Mesendoderm (in vitro differentiated cells): Measurements from ENCODE around the gene ZNF425.
"Not testable (repeated sequence)": the region's sequence is repeated elsewhere in the genome, so short reads cannot be mapped to it uniquely, and the experiment has no call there.

Experiments
- DNase-seq: peaks from one replicate; pipeline ENCODE4 v3.0.0; 2013
- H2AK5ac ChIP-seq: 2 replicates; pipeline ENCODE4 v1.6.1; 2013; ENCODE audit warnings: low read length, inconsistent platforms
- H2BK120ac ChIP-seq: 2 replicates; pipeline ENCODE4 v1.6.1; 2013; ENCODE audit warnings: low read depth, mild to moderate bottlenecking, low read length, moderate library complexity, mixed read lengths
- H2BK15ac ChIP-seq: replicated peaks from 2 replicates; pipeline ENCODE4 v1.6.1; 2013; ENCODE audit warnings: low read depth, mild to moderate bottlenecking, moderate library complexity
- H2BK5ac ChIP-seq: 2 replicates; pipeline ENCODE4 v1.6.1; 2013; ENCODE audit warnings: low read length, inconsistent platforms
- H3K18ac ChIP-seq: 2 replicates; pipeline ENCODE4 v1.6.1; 2013; ENCODE audit warnings: mild to moderate bottlenecking, low read length, mixed read lengths
- H3K23ac ChIP-seq: one replicate; pipeline ENCODE4 v1.6.1; 2013; ENCODE audit warnings: low read length
- H3K27ac ChIP-seq: 2 replicates; pipeline ENCODE4 v1.5.1; 2013; ENCODE audit warnings: low read depth, mild to moderate bottlenecking, inconsistent platforms, low read length, moderate library complexity
- H3K27me3 ChIP-seq: 2 replicates; pipeline ENCODE4 v1.6.1; 2013; ENCODE audit warnings: low read length, control low read depth, mild to moderate bottlenecking, inconsistent platforms; ENCODE audit not compliant: insufficient read depth, poor library complexity
- H3K36me3 ChIP-seq: 2 replicates; pipeline ENCODE4 v1.6.1; 2013; ENCODE audit warnings: low read length, inconsistent platforms; ENCODE audit not compliant: control insufficient read depth, insufficient read depth
- H3K4ac ChIP-seq: one replicate; pipeline ENCODE4 v1.6.1; 2013; ENCODE audit warnings: low read depth, mild to moderate bottlenecking, low read length, moderate library complexity
- H3K4me1 ChIP-seq: 2 replicates; pipeline ENCODE4 v1.6.1; 2013; ENCODE audit warnings: low read depth, low read length, inconsistent platforms; ENCODE audit not compliant: control insufficient read depth
- H3K4me2 ChIP-seq: 2 replicates; pipeline ENCODE4 v1.6.1; 2013; ENCODE audit warnings: low read length
- H3K4me3 ChIP-seq: 2 replicates; pipeline ENCODE4 v1.5.1; 2013; ENCODE audit warnings: mild to moderate bottlenecking, low read length
- H3K56ac ChIP-seq: one replicate; pipeline ENCODE4 v1.6.1; 2013; ENCODE audit warnings: low read length
- H3K79me1 ChIP-seq: 2 replicates; pipeline ENCODE4 v1.6.1; 2013; ENCODE audit warnings: low read length, inconsistent platforms
- H3K79me2 ChIP-seq: 2 replicates; pipeline ENCODE4 v1.6.1; 2013; ENCODE audit warnings: mild to moderate bottlenecking, low read length; ENCODE audit not compliant: control insufficient read depth, insufficient read depth
- H3K9ac ChIP-seq: 2 replicates; pipeline ENCODE4 v1.6.1; 2013; ENCODE audit warnings: low read length, inconsistent platforms
- H4K5ac ChIP-seq: one replicate; pipeline ENCODE4 v1.6.1; 2013; ENCODE audit warnings: low read length
- H4K8ac ChIP-seq: one replicate; pipeline ENCODE4 v1.6.1; 2013; ENCODE audit warnings: low read depth, mild to moderate bottlenecking, control low read depth, low read length, moderate library complexity
- WGBS: extraction: QIAGEN DNeasy Blood & Tissue Kit; methylation state at CpG from one replicate; pipeline ENCODE4 v1.1.7; 2013; ENCODE audit warnings: low lambda C conversion rate, missing lambda C conversion rate; ENCODE audit not compliant: insufficient coverage; ENCODE audit errors: extremely low coverage; 5-methylcytosine and 5-hydroxymethylcytosine counted together

The ZNF425 gene

GRCh38 chr7:149100821-149101220, 25.3 kb downstream of the ZNF425 start:
- no peaks in the 10 kb centered on the region for H3K27me3 ChIP-seq
- no CpG with 5 or more reads among the region's 2 CpGs for WGBS
- H3K36me3 ChIP-seq = no peaks in the 10 kb centered on the region
- no peaks in the 10 kb centered on the region for H3K79me2 ChIP-seq
- H3K4me3 ChIP-seq = no peak overlapping the region
- no peaks in the 10 kb centered on the region for H3K79me1 ChIP-seq
- no peak for DNase-seq
- H3K27ac ChIP-seq = no peak overlapping the region
- no peak overlapping the region for H3K9ac ChIP-seq
- no peak overlapping the region for H3K4me2 ChIP-seq
- H2BK120ac ChIP-seq = no peak overlapping the region
- no peak overlapping the region for H4K8ac ChIP-seq
- no peak overlapping the region for H2AK5ac ChIP-seq
- H3K4me1 ChIP-seq = peaks cover 2% of the 10 kb centered on the region
- no peak overlapping the region for H3K18ac ChIP-seq
- H3K23ac ChIP-seq = no peak overlapping the region
- no peak overlapping the region for H3K4ac ChIP-seq
- no peak overlapping the region for H2BK15ac ChIP-seq
- H4K5ac ChIP-seq = no peak overlapping the region
- H2BK5ac ChIP-seq = no peak overlapping the region
- H3K56ac ChIP-seq = no peak overlapping the region

DNA sequence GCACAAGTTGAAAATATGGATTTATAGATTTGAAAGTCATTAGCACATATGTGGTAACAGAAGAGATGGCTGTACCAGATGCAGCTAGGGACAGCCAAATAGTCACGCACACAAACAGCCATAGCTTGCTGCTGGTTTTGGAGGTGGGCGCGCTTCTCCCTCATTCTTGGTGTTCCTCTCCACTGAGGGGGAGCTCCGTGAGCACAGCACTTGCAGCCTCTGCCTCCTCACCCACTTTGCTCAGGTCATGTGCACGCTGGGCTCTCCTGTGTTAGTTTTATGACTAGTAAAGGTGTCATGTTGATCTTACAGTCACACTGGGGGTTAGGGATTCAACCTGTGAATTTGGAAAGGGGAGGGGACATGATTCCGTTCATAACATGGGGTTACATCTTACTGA, 27.1 kb downstream of the ZNF425 start:
- Histone ChIP-seq H3K23ac (no peak overlapping the region), H4K8ac (no peak overlapping the region), H4K5ac (no peak overlapping the region), H3K18ac (no peak overlapping the region), H3K79me2 (no peaks in the 10 kb centered on the region), H3K9ac (no peak overlapping the region), H3K56ac (no peak overlapping the region), H2AK5ac (no peak overlapping the region), H3K4me3 (no peak overlapping the region), H2BK5ac (no peak overlapping the region), H3K4me1 (peaks cover 2% of the 10 kb centered on the region), H3K36me3 (no peaks in the 10 kb centered on the region), H2BK15ac (no peak overlapping the region), H3K27me3 (no peaks in the 10 kb centered on the region), H2BK120ac (no peak overlapping the region), H3K4me2 (no peak overlapping the region), H3K79me1 (no peaks in the 10 kb centered on the region), H3K27ac (no peak overlapping the region), H3K4ac (no peak overlapping the region)
- no CpG with 5 or more reads among the region's 6 CpGs for WGBS
- no peak for DNase-seq

GRCh38 chr7:149097088-149097487, 29.0 kb downstream of the ZNF425 start:
- H3K23ac ChIP-seq = no peak overlapping the region
- H3K79me1 ChIP-seq = no peaks in the 10 kb centered on the region
- H3K18ac ChIP-seq = no peak overlapping the region
- no peaks in the 10 kb centered on the region for H3K79me2 ChIP-seq
- H3K9ac ChIP-seq = no peak overlapping the region
- no peak overlapping the region for H2BK120ac ChIP-seq
- H3K36me3 ChIP-seq = no peaks in the 10 kb centered on the region
- H4K8ac ChIP-seq = no peak overlapping the region
- no CpG with 5 or more reads among the region's 4 CpGs for WGBS
- peak; percentile 80 for DNase-seq
- no peak overlapping the region for H3K56ac ChIP-seq
- H2BK5ac ChIP-seq = no peak overlapping the region
- H3K4me1 ChIP-seq = peaks cover 2% of the 10 kb centered on the region
- H3K4ac ChIP-seq = no peak overlapping the region
- H2BK15ac ChIP-seq = no peak overlapping the region
- no peak overlapping the region for H3K27ac ChIP-seq
- H2AK5ac ChIP-seq = no peak overlapping the region
- no peaks in the 10 kb centered on the region for H3K27me3 ChIP-seq
- H3K4me2 ChIP-seq = no peak overlapping the region
- H4K5ac ChIP-seq = no peak overlapping the region
- no peak overlapping the region for H3K4me3 ChIP-seq

- Histone ChIP-seq H3K23ac (no peak overlapping the region), H2AK5ac (no peak overlapping the region), H3K4me1 (peaks cover 4% of the 10 kb centered on the region), H3K4me2 (no peak overlapping the region), H3K9ac (no peak overlapping the region), H2BK120ac (no peak overlapping the region), H3K79me1 (no peaks in the 10 kb centered on the region), H3K4ac (no peak overlapping the region), H4K8ac (no peak overlapping the region), H3K56ac (no peak overlapping the region), H3K36me3 (no peaks in the 10 kb centered on the region), H3K27me3 (no peaks in the 10 kb centered on the region), H3K4me3 (no peak overlapping the region), H4K5ac (no peak overlapping the region), H2BK5ac (no peak overlapping the region), H3K79me2 (peaks cover 2% of the 10 kb centered on the region), H3K27ac (no peak overlapping the region), H2BK15ac (no peak overlapping the region), H3K18ac (no peak overlapping the region)
- WGBS = no CpG with 5 or more reads among the region's 4 CpGs
- DNase-seq = no peak
Observed at GRCh38 chr7:149093228-149093627, 32.9 kb downstream of the ZNF425 start.

DNA sequence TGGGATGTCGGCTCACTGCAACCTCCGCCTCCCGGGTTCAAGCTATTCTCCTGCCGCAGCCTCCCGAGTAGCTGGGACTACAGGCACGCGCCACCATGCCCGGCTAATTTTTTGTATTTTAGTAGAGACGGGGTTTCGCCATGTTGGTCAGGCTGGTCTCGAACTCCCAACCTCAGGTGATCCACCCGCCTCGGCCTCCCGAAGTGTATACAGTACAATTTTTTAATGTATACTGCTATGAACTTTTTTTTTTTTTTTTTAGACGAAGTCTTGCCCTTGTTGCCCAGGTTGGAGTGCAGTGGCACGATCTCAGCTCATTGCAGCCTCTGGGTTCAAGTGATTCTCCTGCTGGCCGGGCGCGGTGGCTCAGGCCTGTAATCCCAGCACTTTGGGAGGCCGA, 33.9 kb downstream of the ZNF425 start:
- H2AK5ac ChIP-seq, H3K4ac ChIP-seq, H2BK15ac ChIP-seq, H3K56ac ChIP-seq, DNase-seq, H3K4me3 ChIP-seq, H3K36me3 ChIP-seq, H3K18ac ChIP-seq, H3K4me1 ChIP-seq, H3K23ac ChIP-seq, H3K27ac ChIP-seq, H3K79me1 ChIP-seq, H2BK120ac ChIP-seq, H2BK5ac ChIP-seq, H4K8ac ChIP-seq, H3K27me3 ChIP-seq, H3K79me2 ChIP-seq, H4K5ac ChIP-seq, H3K4me2 ChIP-seq, H3K9ac ChIP-seq: not testable (repeated sequence)
- WGBS = no CpG with 5 or more reads among the region's 20 CpGs

GRCh38 chr7:149090397-149091195, 35.5 kb downstream of the ZNF425 start, which contains the start of gene ZNF786:
ZNF786 (minus strand) TSS chr7:149090718; CDS start chr7:149090640, 78 bp downstream.
- Histone ChIP-seq H2BK120ac (peak within 1 kb of the TSS; percentile 33), H3K4me2 (peak within 1 kb of the TSS; percentile 100), H3K4ac (peak within 1 kb of the TSS; percentile 75), H2AK5ac (no peak within 1 kb of the TSS), H3K18ac (peak within 1 kb of the TSS; percentile 97), H3K36me3 (no peaks in the 10 kb centered on the region), H4K5ac (no peak within 1 kb of the TSS), H3K23ac (peak within 1 kb of the TSS; percentile 66), H3K27ac (peak within 1 kb of the TSS; percentile 92), H4K8ac (peak within 1 kb of the TSS; percentile 91), H3K79me1 (peaks cover 3% of the 10 kb centered on the region), H3K79me2 (peaks cover 5% of the 10 kb centered on the region), H3K27me3 (no peaks in the 10 kb centered on the region), H3K56ac (peak within 1 kb of the TSS; percentile 98), H3K9ac (peak within 1 kb of the TSS; percentile 97), H2BK5ac (peak within 1 kb of the TSS; percentile 85), H3K4me1 (peaks cover 2% of the 10 kb centered on the region), H2BK15ac (no peak within 1 kb of the TSS), H3K4me3 (peak within 1 kb of the TSS; percentile 82)
- DNase-seq = peak; percentile 90
- WGBS = no CpG with 5 or more reads among the region's 77 CpGs
